ENCODE measurements around the gene LAX1.

LAX1 gene

GRCh38 chr1:203818399-203818798, 53.4 kb downstream of the LAX1 start:
- no peak for DNase-seq

- no peak for DNase-seq
These were observed 58.3 kb downstream of the LAX1 start for GRCh38 chr1:203823306-203823705.
